OCI-LY3 (cell line): ENCODE measurements around the gene FBXL13.

ENCODE experiments used
- CTCF ChIP-seq: fragments of 200-600, 300-600 bp; sonication (generic); IDR thresholded peaks from 2 replicates; pipeline ENCODE4 v1.5.1; 2014; ENCODE audit warnings: antibody characterized with exemption, low read length, low read depth
- EZH2phosphoT487 ChIP-seq: fragments of 200-600 bp; shearing (Covaris generic); IDR thresholded peaks from 2 replicates; pipeline ENCODE4 v1.6.1; 2018; ENCODE audit warnings: antibody characterized with exemption, mixed run types, low read depth

GRCh38 chr7:102834999-102835398, 239.6 kb downstream of the FBXL13 start:
- no peak for TF ChIP-seq CTCF
- TF ChIP-seq EZH2phosphoT487: 0 out of 2 replicates have a peak, but pooled peaks have one; percentile 56
